Endothelial cell (in vitro differentiated cells): ENCODE results near the gene BAZ2A. TPM values are rescaled to one million over a fixed set of nuclear protein-coding genes. Genes with fewer than 3 reads are reported as not detected.

Experiments used
- DNase-seq: peaks from one replicate; pipeline ENCODE4 v3.0.0; 2021; ENCODE audit warnings: low spot score
- H3K27ac Mint-ChIP-seq: one replicate; pipeline ENCODE4 v1.8.0; 2021; ENCODE audit warnings: mixed read lengths, inconsistent platforms; ENCODE audit not compliant: unreplicated experiment
- H3K27me3 Mint-ChIP-seq: one replicate; pipeline ENCODE4 v1.8.0; 2021; ENCODE audit warnings: mild to moderate bottlenecking, moderate library complexity, mixed read lengths, inconsistent platforms; ENCODE audit not compliant: unreplicated experiment
- H3K36me3 Mint-ChIP-seq: one replicate; pipeline ENCODE4 v1.8.0; 2021; ENCODE audit warnings: mild to moderate bottlenecking, low read depth, mixed read lengths, inconsistent platforms; ENCODE audit not compliant: unreplicated experiment
- H3K4me1 Mint-ChIP-seq: one replicate; pipeline ENCODE4 v1.8.0; 2021; ENCODE audit warnings: mild to moderate bottlenecking, mixed read lengths, inconsistent platforms; ENCODE audit not compliant: unreplicated experiment
- H3K4me3 Mint-ChIP-seq: one replicate; pipeline ENCODE4 v1.8.0; 2021; ENCODE audit warnings: mild to moderate bottlenecking, mixed read lengths, inconsistent platforms; ENCODE audit not compliant: unreplicated experiment
- H3K9me3 Mint-ChIP-seq: one replicate; pipeline ENCODE4 v1.8.0; 2021; ENCODE audit warnings: mixed read lengths, inconsistent platforms; ENCODE audit not compliant: unreplicated experiment
- CTCF ChIP-seq: fragments of 200-600 bp; sonication (generic); IDR thresholded peaks from one replicate; pipeline ENCODE4 v1.5.0; 2021; ENCODE audit warnings: antibody characterized with exemption; ENCODE audit not compliant: unreplicated experiment
- total RNA-seq: library from RNA; stranded (reverse); fragmentation: NEBNext Ultra II Directional; extraction: Animal tissue kit (Norgen Biotek cat#: 25700); gene quantifications from one replicate; pipeline ENCODE4 v1.2.1, GENCODE V29; 2021; ENCODE audit not compliant: unreplicated experiment

Gene BAZ2A
- total RNA-seq, 1 donor from 2014 or later = 165 TPM

DNA sequence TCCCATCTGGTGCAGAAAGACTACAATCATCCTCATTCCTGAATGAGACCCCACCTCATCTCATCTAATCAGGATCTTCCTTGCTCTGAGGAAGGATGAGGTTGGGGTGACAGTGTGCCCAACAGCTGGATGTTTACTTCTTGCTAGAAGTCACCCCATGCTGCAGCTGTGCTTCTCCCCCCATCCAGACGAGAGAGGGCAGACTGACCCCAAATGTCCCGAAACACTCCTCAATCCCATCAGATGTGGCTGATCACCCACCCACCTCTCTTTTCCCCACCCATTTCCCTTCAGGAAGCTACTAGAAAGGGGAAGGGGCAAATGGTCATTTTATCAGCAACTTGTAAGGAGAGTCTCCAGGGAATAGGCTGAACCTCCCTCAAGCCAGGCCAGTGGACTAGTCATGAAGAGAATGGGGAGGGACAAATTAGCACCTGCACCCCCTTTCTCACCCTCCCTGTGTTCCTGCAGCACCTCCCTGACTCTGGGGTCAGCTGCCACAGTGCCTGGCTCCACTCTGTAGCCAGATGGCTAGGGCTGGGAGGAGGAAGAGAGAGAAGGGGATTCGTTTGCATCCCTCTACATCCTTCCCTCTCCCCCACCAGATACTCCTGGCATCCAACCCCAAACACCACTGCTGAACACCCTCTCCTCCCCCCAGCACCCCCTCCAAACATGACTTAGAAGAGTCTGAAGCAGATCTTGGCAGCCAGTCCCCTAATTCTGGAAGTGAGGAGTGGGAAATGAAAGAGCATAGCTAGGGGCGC lies 2.8 kb upstream of the BAZ2A start:
- Mint-ChIP-seq H3K36me3 (peaks cover 11% of the 10 kb centered on the region), H3K4me1 (peaks cover 61% of the 10 kb centered on the region), H3K9me3 (no peaks in the 10 kb centered on the region), H3K4me3 (peak overlapping the region; percentile 98), H3K27ac (peak overlapping the region; percentile 75), H3K27me3 (peaks cover 16% of the 10 kb centered on the region)
- no peak for TF ChIP-seq CTCF
- no peak for DNase-seq

DNA sequence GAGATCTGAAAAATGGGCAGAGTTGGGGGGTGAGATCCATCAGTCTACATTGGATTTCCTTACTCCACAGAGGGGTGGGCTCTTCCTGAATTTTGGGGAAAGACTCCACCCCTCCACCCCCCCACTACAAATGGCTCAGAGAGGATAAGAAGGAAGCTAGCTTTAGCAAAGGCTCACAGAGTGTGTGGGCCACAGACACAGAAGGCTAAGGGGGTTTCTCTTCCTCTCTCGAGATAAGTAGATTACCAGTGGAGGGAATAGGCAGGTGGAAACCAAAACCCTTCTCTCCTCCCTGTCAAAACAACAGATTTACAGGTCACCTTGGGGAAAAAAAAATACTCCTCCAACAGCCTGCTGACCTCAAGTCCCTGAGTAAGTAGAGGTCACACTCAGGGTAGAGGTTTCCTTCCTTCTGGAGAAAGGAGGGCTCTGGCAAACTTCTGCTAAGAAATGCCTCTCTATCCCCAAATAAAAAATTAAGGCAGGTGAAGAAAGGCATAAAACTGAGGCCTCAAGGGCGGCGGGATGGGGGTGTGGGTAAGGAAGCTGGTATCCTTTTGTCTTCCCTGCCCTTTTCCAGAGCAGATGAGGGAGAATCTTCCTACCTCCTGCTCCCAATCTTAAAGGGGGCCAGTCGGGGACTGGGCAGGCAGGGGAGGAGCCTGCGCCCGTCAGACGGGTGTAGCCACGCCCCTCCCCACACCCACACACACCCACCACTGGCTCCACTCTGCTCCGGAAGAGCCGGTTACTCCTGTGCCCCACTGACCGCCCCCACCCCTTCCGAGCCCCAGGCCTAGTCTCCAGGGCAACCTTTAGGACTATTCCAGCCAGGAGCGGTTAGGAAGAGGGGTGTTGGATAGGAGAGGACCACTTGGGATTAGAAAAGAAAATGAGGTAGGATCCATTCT lies 1.9 kb upstream of the BAZ2A start:
- H3K27me3 Mint-ChIP-seq = peaks cover 13% of the 10 kb centered on the region
- no peak for TF ChIP-seq CTCF
- no peaks in the 10 kb centered on the region for H3K9me3 Mint-ChIP-seq
- H3K4me3 Mint-ChIP-seq = peak overlapping the region; percentile 95
- peaks cover 7% of the 10 kb centered on the region for H3K36me3 Mint-ChIP-seq
- peak; percentile 20 for DNase-seq
- H3K4me1 Mint-ChIP-seq = peaks cover 53% of the 10 kb centered on the region
- peak overlapping the region; percentile 27 for H3K27ac Mint-ChIP-seq

DNA sequence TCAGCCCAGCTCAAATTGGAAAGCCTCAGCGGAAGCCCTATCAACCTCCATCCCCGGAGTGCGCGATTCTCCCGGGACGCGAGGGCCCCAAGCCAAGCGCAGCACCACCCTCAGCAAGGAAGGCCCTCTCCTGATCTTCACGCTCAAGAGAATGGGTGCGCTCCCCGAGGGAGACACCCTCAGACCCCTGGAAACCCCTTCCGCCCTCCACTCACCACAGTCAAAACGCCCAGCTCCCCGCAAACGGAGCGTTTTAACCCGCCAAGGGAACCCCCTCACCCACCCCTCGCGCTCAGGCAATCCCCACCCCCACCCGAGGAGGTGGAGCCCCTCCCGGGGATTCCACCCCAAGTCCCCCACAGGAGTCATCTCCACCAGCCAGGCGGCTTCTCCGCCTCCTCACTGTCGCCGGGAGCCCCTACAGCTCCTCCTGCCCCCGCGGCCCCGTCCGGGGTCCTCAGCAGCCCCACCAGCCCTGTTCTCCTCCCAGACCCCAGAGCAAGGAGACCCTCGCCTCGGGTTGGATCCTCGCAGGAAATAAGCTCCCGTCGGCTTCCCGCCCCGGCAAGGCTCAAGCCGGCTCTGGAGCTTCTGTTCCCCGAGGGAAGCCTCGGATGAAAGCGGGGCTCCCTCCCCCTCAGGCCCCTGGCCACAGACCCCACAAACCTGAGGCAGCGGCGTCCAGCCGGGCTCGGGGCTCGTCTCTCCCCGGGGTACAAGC lies 507 bp downstream of the BAZ2A start:
- peaks cover 9% of the 10 kb centered on the region for H3K27me3 Mint-ChIP-seq
- peaks cover 47% of the 10 kb centered on the region for H3K4me1 Mint-ChIP-seq
- TF ChIP-seq CTCF = no peak
- H3K4me3 Mint-ChIP-seq = peak overlapping the region; percentile 95
- H3K9me3 Mint-ChIP-seq = no peaks in the 10 kb centered on the region
- DNase-seq = no peak
- peaks cover 7% of the 10 kb centered on the region for H3K36me3 Mint-ChIP-seq
- H3K27ac Mint-ChIP-seq = peak overlapping the region; percentile 90

GRCh38 chr12:56628671-56629458 lies 1.3 kb downstream of the BAZ2A start:
- Mint-ChIP-seq H3K4me3 (peak overlapping the region; percentile 95), H3K27me3 (peaks cover 9% of the 10 kb centered on the region), H3K36me3 (peaks cover 14% of the 10 kb centered on the region), H3K4me1 (peaks cover 44% of the 10 kb centered on the region), H3K27ac (peak overlapping the region; percentile 90), H3K9me3 (no peaks in the 10 kb centered on the region)
- DNase-seq = peak; percentile 57
- no peak for TF ChIP-seq CTCF
